B cell (primary cell): ENCODE data around the gene PEAK1. TPM values are rescaled to one million over a fixed set of nuclear protein-coding genes. Genes with fewer than 3 reads are reported as not detected.

Source experiments
- ATAC-seq: fragments of 200-7000 bp; cut with Tn5 transposase; one replicate; pipeline ENCODE4 v1.10.0; 2021; ENCODE audit warnings: low read depth, mild to moderate bottlenecking, moderate number of reproducible peaks, moderate library complexity
- CTCF ChIA-PET: fragments of 350-600 bp; sonication (Branson Sonifier 250); formaldehyde crosslinking; loops from one replicate; lab custom pipeline; 2021; ENCODE audit warnings: antibody characterized with exemption, inconsistent platforms; lab: Charles Lee
- POLR2A ChIA-PET: fragments of 350-600 bp; sonication (Branson Sonifier 250); formaldehyde crosslinking; loops from one replicate; lab custom pipeline; 2021; ENCODE audit warnings: antibody characterized with exemption; lab: Charles Lee
- DNase-seq: peaks from one replicate; pipeline ENCODE4 v3.0.0; 2013
- H2AFZ ChIP-seq: 2 replicates; pipeline ENCODE4 v1.6.1; 2012; ENCODE audit warnings: mild to moderate bottlenecking, low read depth, low read length; ENCODE audit not compliant: insufficient read depth, poor library complexity, severe bottlenecking
- H3K27ac ChIP-seq, 2 donors: 1 replicate in 1 of 2; 2 replicates in 1 of 2; pipeline ENCODE4 v1.5.1; 2012 to 2013; ENCODE audit warnings: low read length in 2 of 2, mild to moderate bottlenecking in 2 of 2, moderate library complexity in 1 of 2
- H3K27me3 ChIP-seq, 4 experiments: fragments of 200-600 bp in 1 of 4; sonication (generic) in 1 of 4; replicated peaks in 1 of 4; 1 replicate in 2 of 4; 2 replicates in 2 of 4; pipeline versions ENCODE4 v1.6.1 to v1.7.0; 2013 to 2016; ENCODE audit warnings: low read length in 3 of 4, mild to moderate bottlenecking in 2 of 4, mixed read lengths in 1 of 4, moderate library complexity in 1 of 4; ENCODE audit not compliant: insufficient read depth in 4 of 4, control insufficient read depth in 3 of 4; ENCODE audit errors: control extremely low read depth in 1 of 4
- H3K36me3 ChIP-seq, 2 experiments: replicated peaks in 1 of 2; 1 replicate in 1 of 2; 2 replicates in 1 of 2; pipeline versions ENCODE4 v1.6.1 to v1.7.1; 2013; ENCODE audit warnings: low read length in 1 of 2; ENCODE audit not compliant: insufficient read depth in 2 of 2, control insufficient read depth in 1 of 2; ENCODE audit errors: control extremely low read depth in 1 of 2, extremely low read depth in 1 of 2
- H3K4me1 ChIP-seq, 2 donors: fragments of 200-600 bp in 1 of 2; sonication (generic) in 1 of 2; 1 replicate in 1 of 2; 2 replicates in 1 of 2; pipeline versions ENCODE4 v1.5.1 to v1.6.1; 2013 to 2017; ENCODE audit warnings: low read length in 2 of 2; ENCODE audit not compliant: control insufficient read depth in 2 of 2, insufficient read depth in 2 of 2
- H3K4me2 ChIP-seq: replicated peaks from 2 replicates; pipeline ENCODE3; 2012; ENCODE audit warnings: mild to moderate bottlenecking, low read depth, low read length; ENCODE audit not compliant: poor library complexity, severe bottlenecking
- H3K4me3 ChIP-seq, 5 experiments: fragments of 200-600 bp in 1 of 5; sonication (generic) in 1 of 5; 1 replicate in 3 of 5; 2 replicates in 2 of 5; pipeline versions ENCODE4 v1.5.1 to v1.7.0; 2011 to 2016; ENCODE audit warnings: low read length in 4 of 5, mild to moderate bottlenecking in 4 of 5, low read depth in 2 of 5, control low read depth in 1 of 5, moderate library complexity in 1 of 5; ENCODE audit not compliant: insufficient read depth in 1 of 5; ENCODE audit errors: control extremely low read depth in 1 of 5, extremely low read depth in 1 of 5
- H3K79me2 ChIP-seq: fragments of 200-600 bp; sonication (generic); one replicate; pipeline ENCODE4 v1.6.0; 2016; ENCODE audit warnings: low read length; ENCODE audit not compliant: control insufficient read depth, insufficient read depth
- H3K9ac ChIP-seq: fragments of 200-600 bp; sonication (generic); 2 replicates; pipeline ENCODE4 v1.6.1; 2017; ENCODE audit warnings: mild to moderate bottlenecking, low read length, moderate library complexity
- H3K9me3 ChIP-seq, 3 donors: one replicate each; pipeline versions ENCODE4 v1.6.1 to v1.7.1; 2013; ENCODE audit warnings: low read length in 2 of 3; ENCODE audit not compliant: control insufficient read depth in 2 of 3, insufficient read depth in 1 of 3; ENCODE audit errors: control extremely low read depth in 1 of 3
- H4K20me1 ChIP-seq: 2 replicates; pipeline ENCODE4 v1.6.0; 2012; ENCODE audit warnings: mild to moderate bottlenecking, low read length; ENCODE audit not compliant: insufficient read depth, control insufficient read depth, poor library complexity, severe bottlenecking
- H3K27ac Mint-ChIP-seq: one replicate; pipeline ENCODE4 v1.8.0; 2021; ENCODE audit warnings: mixed read lengths
- H3K27me3 Mint-ChIP-seq: one replicate; pipeline ENCODE4 v1.8.0; 2021; ENCODE audit warnings: mixed read lengths
- H3K4me1 Mint-ChIP-seq: one replicate; pipeline ENCODE4 v1.8.0; 2021; ENCODE audit warnings: mixed read lengths
- H3K4me3 Mint-ChIP-seq: one replicate; pipeline ENCODE4 v1.8.0; 2021; ENCODE audit warnings: mixed read lengths
- H3K9me3 Mint-ChIP-seq: one replicate; pipeline ENCODE4 v1.8.0; 2022; ENCODE audit warnings: mixed read lengths; ENCODE audit not compliant: insufficient read depth
- EZH2 ChIP-seq: IDR thresholded peaks from 2 replicates; pipeline ENCODE4 v1.6.1; 2012; ENCODE audit warnings: borderline replicate concordance, low read depth, mild to moderate bottlenecking, moderate library complexity, low read length; ENCODE audit not compliant: insufficient read depth, poor library complexity, severe bottlenecking
- WGBS: methylation state at CpG from one replicate; pipeline ENCODE4 v1.1.5; 2013; ENCODE audit warnings: missing lambda C conversion rate; ENCODE audit not compliant: insufficient coverage; 5-methylcytosine and 5-hydroxymethylcytosine counted together
- intact Hi-C: fragments of 100-400 bp; cut with micrococcal nuclease; formaldehyde crosslinking; loops from one replicate; pipeline ENCODE4 v1.10.0; 2022
- polyA plus RNA-seq: library from polyadenylated mRNA; depleted of rRNA; stranded (reverse); fragments of >200 nt; gene quantifications from 2 replicates; pipeline ENCODE4 v1.2.3, GENCODE V29; 2012
- total RNA-seq, 2 donors: library from RNA; stranded (reverse); fragments of 120-200 nt in 1 of 2; gene quantifications; 1 replicate in 1 of 2; 2 replicates in 1 of 2; pipeline versions ENCODE4 v1.2.3 to v1.2.4, GENCODE V29; 2013 to 2022
- TF ChIP-seq, protein P1 (sequence below): fragments of 200-600 bp; IDR thresholded peaks from one replicate; pipeline ENCODE4 v1.8.0; 2022; ENCODE audit warnings: antibody characterized with exemption, mild to moderate bottlenecking

PEAK1 gene
- total and polyA plus RNA-seq, 2 donors (not counting 1 experiment from before 2014, with no cell fraction given): 13.4 to 38.0 TPM

DNA sequence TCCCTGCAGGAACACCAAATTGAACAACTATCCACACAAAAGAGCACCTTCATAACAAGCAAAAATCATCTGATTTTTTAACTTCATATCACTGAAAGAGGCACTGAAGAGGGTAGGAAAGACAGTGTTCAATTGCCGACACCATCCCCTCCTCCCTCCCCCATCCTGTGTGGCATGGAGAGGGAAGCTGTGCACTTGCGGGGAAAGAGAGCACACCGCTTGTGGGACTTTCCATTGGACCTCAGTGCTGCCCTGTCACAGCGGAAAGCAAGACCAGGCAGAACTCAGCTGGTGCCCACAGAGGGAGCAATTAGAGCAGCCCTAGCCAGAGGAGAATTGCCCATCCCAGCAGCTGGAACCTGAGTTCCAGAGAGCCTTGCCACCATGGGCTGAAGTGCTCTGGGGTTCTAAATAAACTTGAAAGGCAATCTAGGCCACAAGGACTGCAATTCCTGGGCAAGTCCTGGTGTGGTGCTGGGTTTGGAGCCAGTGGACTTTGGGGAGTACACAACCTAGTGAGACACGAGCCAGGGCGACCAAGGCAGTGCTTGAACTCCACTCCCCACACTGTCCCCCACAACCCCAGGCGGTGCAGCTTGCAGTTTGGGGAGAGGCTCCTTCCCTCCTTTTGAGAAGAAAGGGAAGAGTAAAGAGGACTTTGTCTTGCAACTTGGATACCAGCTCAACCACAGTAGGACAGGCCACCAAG lies 27.0 kb downstream of the PEAK1 start:
- H3K27me3 ChIP-seq: no peaks in the 10 kb centered on the region
- ATAC-seq (no peak), DNase-seq (no peak)
- CTCF ChIA-PET: no interaction called here
- peaks cover 4% of the 10 kb centered on the region for H3K9me3 Mint-ChIP-seq
- no peak overlapping the region for H3K27ac ChIP-seq
- H3K27ac Mint-ChIP-seq: no peak overlapping the region
- H3K27me3 Mint-ChIP-seq: no peaks in the 10 kb centered on the region
- WGBS: 94% methylated on average over 3 of the region's 7 CpGs
- no peak overlapping the region for H2AFZ ChIP-seq
- H3K79me2 ChIP-seq: peaks cover 98% of the 10 kb centered on the region
- no peak overlapping the region for H3K4me3 Mint-ChIP-seq
- H3K9me3 ChIP-seq: peaks cover 3 to 16% (median 8%) of the 10 kb centered on the region in 3 donors
- H4K20me1 ChIP-seq: peaks cover 49% of the 10 kb centered on the region
- H3K4me1 ChIP-seq: peaks cover 1 to 5% of the 10 kb centered on the region in 2 donors
- H3K9ac ChIP-seq: no peak overlapping the region
- TF ChIP-seq EZH2: no peak
- TF ChIP-seq, protein P1, sequence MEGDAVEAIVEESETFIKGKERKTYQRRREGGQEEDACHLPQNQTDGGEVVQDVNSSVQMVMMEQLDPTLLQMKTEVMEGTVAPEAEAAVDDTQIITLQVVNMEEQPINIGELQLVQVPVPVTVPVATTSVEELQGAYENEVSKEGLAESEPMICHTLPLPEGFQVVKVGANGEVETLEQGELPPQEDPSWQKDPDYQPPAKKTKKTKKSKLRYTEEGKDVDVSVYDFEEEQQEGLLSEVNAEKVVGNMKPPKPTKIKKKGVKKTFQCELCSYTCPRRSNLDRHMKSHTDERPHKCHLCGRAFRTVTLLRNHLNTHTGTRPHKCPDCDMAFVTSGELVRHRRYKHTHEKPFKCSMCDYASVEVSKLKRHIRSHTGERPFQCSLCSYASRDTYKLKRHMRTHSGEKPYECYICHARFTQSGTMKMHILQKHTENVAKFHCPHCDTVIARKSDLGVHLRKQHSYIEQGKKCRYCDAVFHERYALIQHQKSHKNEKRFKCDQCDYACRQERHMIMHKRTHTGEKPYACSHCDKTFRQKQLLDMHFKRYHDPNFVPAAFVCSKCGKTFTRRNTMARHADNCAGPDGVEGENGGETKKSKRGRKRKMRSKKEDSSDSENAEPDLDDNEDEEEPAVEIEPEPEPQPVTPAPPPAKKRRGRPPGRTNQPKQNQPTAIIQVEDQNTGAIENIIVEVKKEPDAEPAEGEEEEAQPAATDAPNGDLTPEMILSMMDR: no peak
- H3K4me2 ChIP-seq: no peak overlapping the region
- intact Hi-C loops: no loop called here
- no peaks in the 10 kb centered on the region for H3K36me3 ChIP-seq
- no peak overlapping the region for H3K4me3 ChIP-seq
- H3K4me1 Mint-ChIP-seq: peaks cover 24% of the 10 kb centered on the region
- POLR2A ChIA-PET: no interaction called here

DNA sequence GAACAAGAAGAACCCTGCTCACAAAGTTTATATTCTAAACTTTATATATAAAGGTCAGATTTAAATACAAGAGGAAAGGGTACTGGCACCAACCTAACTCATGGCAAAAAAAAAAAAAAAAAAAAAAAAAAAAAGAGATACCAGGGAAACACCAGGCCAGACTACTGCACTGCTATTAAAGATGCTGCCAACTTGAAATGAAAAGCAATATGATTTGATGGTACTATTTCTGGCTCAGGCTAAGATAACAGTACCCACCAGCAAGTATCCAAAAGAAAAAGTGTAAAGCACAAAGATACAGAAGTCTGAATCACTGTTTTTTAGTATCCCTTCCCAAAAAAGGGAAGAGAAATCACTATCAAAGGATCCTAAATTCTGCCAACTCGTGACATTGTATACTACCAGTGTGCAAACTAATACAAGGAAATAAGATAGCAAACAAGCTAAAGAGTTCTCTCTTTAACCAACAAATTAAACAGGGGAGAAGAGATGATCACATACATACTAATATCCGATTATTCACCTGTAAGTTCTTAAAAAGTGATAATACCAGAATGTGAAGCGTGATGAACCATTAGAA lies 28.4 kb downstream of the PEAK1 start:
- no peak for ATAC-seq
- no peak for DNase-seq
- Mint-ChIP-seq H3K4me1 (peaks cover 34% of the 10 kb centered on the region), H3K9me3 (peaks cover 1% of the 10 kb centered on the region), H3K27me3 (no peaks in the 10 kb centered on the region), H3K4me3 (no peak overlapping the region), H3K27ac (no peak overlapping the region)
- ChIA-PET CTCF (no interaction called here), POLR2A (no interaction called here)
- no CpG with 5 or more reads among the region's 3 CpGs for WGBS
- no peak overlapping the region for H3K4me3 ChIP-seq
- peaks cover 4 to 11% of the 10 kb centered on the region in 2 donors for H3K4me1 ChIP-seq
- no peaks in the 10 kb centered on the region for H3K27me3 ChIP-seq
- peaks cover 99% of the 10 kb centered on the region for H3K79me2 ChIP-seq
- peaks cover 2 to 16% (median 8%) of the 10 kb centered on the region in 3 donors for H3K9me3 ChIP-seq
- H3K9ac ChIP-seq: no peak overlapping the region
- TF ChIP-seq, protein P1: no peak
- TF ChIP-seq EZH2: no peak
- no peaks in the 10 kb centered on the region for H3K36me3 ChIP-seq
- intact Hi-C loops: no loop called here
- no peak overlapping the region for H3K4me2 ChIP-seq
- H2AFZ ChIP-seq: no peak overlapping the region
- H3K27ac ChIP-seq: no peak overlapping the region
- H4K20me1 ChIP-seq: peaks cover 45% of the 10 kb centered on the region
